ENCODE data around the gene C11orf21.

GRCh38 chr11:2273311-2273710 lies 28.4 kb downstream of the C11orf21 start:
- TF ChIP-seq GATA2 (IDR thresholded peaks at IDR 0.05; ENCODE audit: low read depth, low read length), result no peak
- TF ChIP-seq GATA3 (IDR thresholded peaks at IDR 0.05; ENCODE audit: low read depth, low read length), result no peak

Data from SH-SY5Y (cell line).